SK-N-SH treated with all-trans-retinoic acid at 6 μM for 48 hours (cell line): Measurements from ENCODE around the gene RIPK4.

Experiments
- ATAC-seq: fragments of 200-7000 bp; cut with Tn5 transposase; 3 replicates; pipeline ENCODE4 v1.9.1; 2020; ENCODE audit warnings: mild to moderate bottlenecking, moderate library complexity
- BACH2 ChIP-seq: fragments of 250-450 bp; sonication (Bioruptor Pico); IDR thresholded peaks from 2 replicates; pipeline ENCODE4 v1.9.0; 2021; ENCODE audit warnings: mild to moderate bottlenecking, borderline replicate concordance
- CREB5 ChIP-seq: fragments of 250-450 bp; sonication (Bioruptor Pico); IDR thresholded peaks from 2 replicates; pipeline ENCODE4 v1.5.1; 2020; ENCODE audit warnings: low read depth, mild to moderate bottlenecking, moderate library complexity
- CSDC2 ChIP-seq: fragments of 250-450 bp; sonication (Bioruptor Pico); IDR thresholded peaks from 2 replicates; pipeline ENCODE4 v1.5.0; 2020; ENCODE audit warnings: mild to moderate bottlenecking, moderate library complexity
- CSRNP3 ChIP-seq: fragments of 250-450 bp; sonication (Bioruptor Pico); IDR thresholded peaks from 2 replicates; pipeline ENCODE4 v1.5.1; 2021; ENCODE audit warnings: mild to moderate bottlenecking, moderate library complexity
- ESRRG ChIP-seq: fragments of 250-450 bp; sonication (Bioruptor Pico); IDR thresholded peaks from 2 replicates; pipeline ENCODE4 v1.6.1; 2021; ENCODE audit warnings: mild to moderate bottlenecking
- GLIS3 ChIP-seq: fragments of 250-450 bp; sonication (Bioruptor Pico); IDR thresholded peaks from 2 replicates; pipeline ENCODE4 v1.5.0; 2020; ENCODE audit warnings: mild to moderate bottlenecking, moderate library complexity
- ISL1 ChIP-seq: fragments of 250-450 bp; sonication (Bioruptor Pico); IDR thresholded peaks from 2 replicates; pipeline ENCODE4 v2.1.2; 2022; ENCODE audit warnings: mild to moderate bottlenecking, moderate library complexity
- OSR1 ChIP-seq: fragments of 250-450 bp; sonication (Bioruptor Pico); IDR thresholded peaks from 2 replicates; pipeline ENCODE4 v1.8.0; 2022; ENCODE audit warnings: moderate library complexity, mild to moderate bottlenecking, inconsistent platforms
- PATZ1 ChIP-seq: fragments of 250-450 bp; sonication (Bioruptor Pico); IDR thresholded peaks from 2 replicates; pipeline ENCODE4 v1.8.0; 2020; ENCODE audit warnings: mild to moderate bottlenecking, moderate library complexity, borderline replicate concordance
- PPARA ChIP-seq: fragments of 250-450 bp; sonication (Bioruptor Pico); IDR thresholded peaks from 2 replicates; pipeline ENCODE4 v1.5.0; 2020; ENCODE audit warnings: mild to moderate bottlenecking, borderline replicate concordance
- RARB ChIP-seq: fragments of 250-450 bp; sonication (Bioruptor Pico); IDR thresholded peaks from 2 replicates; pipeline ENCODE4 v1.8.0; 2021; ENCODE audit warnings: mild to moderate bottlenecking, moderate library complexity
- SNAI2 ChIP-seq: fragments of 250-450 bp; sonication (Bioruptor Pico); IDR thresholded peaks from 2 replicates; pipeline ENCODE4 v1.5.0; 2020; ENCODE audit warnings: mild to moderate bottlenecking, moderate library complexity
- TCF4 ChIP-seq: fragments of 250-450 bp; sonication (Bioruptor Pico); IDR thresholded peaks from 2 replicates; pipeline ENCODE4 v1.8.0; 2021; ENCODE audit warnings: mild to moderate bottlenecking, moderate library complexity, borderline replicate concordance
- TOX ChIP-seq: fragments of 250-450 bp; sonication (Bioruptor Pico); IDR thresholded peaks from 2 replicates; pipeline ENCODE4 v1.8.0; 2021; ENCODE audit warnings: mild to moderate bottlenecking, moderate library complexity, borderline replicate concordance
- TSHZ2 ChIP-seq: fragments of 250-450 bp; sonication (Bioruptor Pico); IDR thresholded peaks from 2 replicates; pipeline ENCODE4 v1.5.0; 2020; ENCODE audit warnings: mild to moderate bottlenecking, moderate library complexity
- ZC3H10 ChIP-seq: fragments of 250-450 bp; sonication (Bioruptor Pico); IDR thresholded peaks from 2 replicates; pipeline ENCODE4 v1.5.1; 2021; ENCODE audit warnings: mild to moderate bottlenecking, moderate library complexity
- ZFP3 ChIP-seq: fragments of 250-450 bp; sonication (Bioruptor Pico); IDR thresholded peaks from 2 replicates; pipeline ENCODE4 v1.5.0; 2020; ENCODE audit warnings: mild to moderate bottlenecking, moderate library complexity
- ZFP30 ChIP-seq: fragments of 450-650 bp; formaldehyde crosslinking; IDR thresholded peaks from 2 replicates; pipeline ENCODE4 v1.5.0; 2022; ENCODE audit warnings: mild to moderate bottlenecking, moderate library complexity
- ZNF565 ChIP-seq: fragments of 450-650 bp; formaldehyde crosslinking; conservative IDR thresholded peaks from 2 replicates; pipeline ENCODE4 v1.5.0; 2020; ENCODE audit warnings: low read depth, mild to moderate bottlenecking, moderate library complexity
- ZNF70 ChIP-seq: fragments of 450-650 bp; formaldehyde crosslinking; IDR thresholded peaks from 2 replicates; pipeline ENCODE4 v1.5.0; 2020; ENCODE audit warnings: mild to moderate bottlenecking, moderate library complexity
- ZNF8 ChIP-seq: fragments of 450-650 bp; formaldehyde crosslinking; IDR thresholded peaks from 2 replicates; pipeline ENCODE4 v1.5.0; 2020; ENCODE audit warnings: mild to moderate bottlenecking, moderate library complexity

The RIPK4 gene

GRCh38 chr21:41781050-41781410 lies 14.2 kb upstream of the RIPK4 start:
- TF ChIP-seq BACH2 (CRISPR knock-in tag) = no peak
- TF ChIP-seq ZNF565 (CRISPR knock-in tag) = no peak
- TF ChIP-seq CSDC2 (CRISPR knock-in tag) = no peak
- TF ChIP-seq ESRRG (CRISPR knock-in tag) = no peak
- no peak for TF ChIP-seq ZNF70
- TF ChIP-seq GLIS3 (CRISPR knock-in tag) = no peak
- no peak for TF ChIP-seq RARB (CRISPR knock-in tag)
- no peak for TF ChIP-seq PPARA (CRISPR knock-in tag)
- no peak for TF ChIP-seq ZNF8 (CRISPR knock-in tag)
- no peak for TF ChIP-seq PATZ1
- no peak for TF ChIP-seq OSR1
- TF ChIP-seq TSHZ2 = no peak
- TF ChIP-seq ZFP30 (CRISPR knock-in tag) = no peak
- TF ChIP-seq ZFP3 (CRISPR knock-in tag) = no peak
- TF ChIP-seq ISL1 (CRISPR knock-in tag) = no peak
- no peak for TF ChIP-seq TCF4
- no peak for ATAC-seq

GRCh38 chr21:41780337-41781049 lies 13.6 kb upstream of the RIPK4 start:
- TF ChIP-seq TSHZ2 (no peak), CSDC2 (CRISPR knock-in tag) (no peak), TOX (CRISPR knock-in tag) (no peak), CREB5 (no peak), SNAI2 (no peak), ZNF70 (no peak), GLIS3 (CRISPR knock-in tag) (no peak), ZFP3 (CRISPR knock-in tag) (no peak), PATZ1 (no peak), CSRNP3 (CRISPR knock-in tag) (no peak), TCF4 (no peak), ZFP30 (CRISPR knock-in tag) (no peak), RARB (CRISPR knock-in tag) (no peak), BACH2 (CRISPR knock-in tag) (no peak), ZC3H10 (CRISPR knock-in tag) (no peak), OSR1 (no peak), ZNF8 (CRISPR knock-in tag) (no peak)
- ATAC-seq = no peak
